GM12878 (cell line): Measurements from ENCODE around the gene NEAT1. TPM values are rescaled to one million over a fixed set of nuclear protein-coding genes. Genes with fewer than 3 reads are reported as not detected.

Source experiments
- ATAC-seq: fragments of 200-7000 bp; cut with Tn5 transposase; 3 replicates; pipeline ENCODE4 v1.9.1; 2020; ENCODE audit warnings: mild to moderate bottlenecking, moderate library complexity
- BruUV-seq: library from RNA; stranded (reverse); fragments of 400-500 nt; replicated peaks from 2 replicates; lab custom pipeline; 2021; lab: Mats Ljungman, UMichigan
- CTCF ChIA-PET: fragments of 300-600 bp; sonication (Branson Sonifier 250); formaldehyde crosslinking; extraction: SDS; loops from one replicate; lab custom pipeline; 2021; ENCODE audit warnings: inconsistent platforms; lab: Yijun Ruan, JAX
- POLR2A ChIA-PET: fragments of 350-600 bp; formaldehyde crosslinking; extraction: SDS; loops from one replicate; lab custom pipeline; 2021; ENCODE audit warnings: inconsistent platforms; lab: Charles Lee
- RAD21 ChIA-PET: fragments of 300-600 bp; sonication (Branson Sonifier 250); formaldehyde crosslinking; loops from one replicate; lab custom pipeline; 2023; ENCODE audit warnings: antibody characterized with exemption; ENCODE audit not compliant: unreplicated experiment; lab: Charles Lee
- SMC1A ChIA-PET: fragments of 300-600 bp; sonication (Branson Sonifier 250); formaldehyde crosslinking; loops from one replicate; lab custom pipeline; 2023; ENCODE audit not compliant: unreplicated experiment, uncharacterized antibody; lab: Charles Lee
- DNase-seq: peaks from one replicate; pipeline ENCODE4 v3.0.0-alpha.2; 2011; ENCODE audit warnings: low read depth, low spot score
- FAIRE-seq: peaks from 3 replicates; lab custom pipeline; 2011; peaks lifted over from hg19 to GRCh38; lab: Jason Lieb, UNC
- H2AFZ ChIP-seq: 2 replicates; pipeline ENCODE4 v1.6.0; 2011; ENCODE audit warnings: low read depth, low read length, control low read depth; ENCODE audit not compliant: control insufficient read depth
- H3K27ac ChIP-seq: 2 replicates; pipeline ENCODE4 v1.5.1; 2011; ENCODE audit warnings: control low read depth; ENCODE audit not compliant: control insufficient read depth, insufficient read depth
- H3K27me3 ChIP-seq, 2 experiments: replicated peaks in 1 of 2; 2 replicates each; pipeline versions ENCODE4 v1.6.0 to v1.6.1; 2011; ENCODE audit warnings: low read length in 1 of 2; ENCODE audit not compliant: control insufficient read depth in 2 of 2, insufficient read depth in 2 of 2
- H3K36me3 ChIP-seq, 2 experiments: 2 replicates each; pipeline ENCODE4 v1.5.1; 2011; ENCODE audit warnings: low read length in 1 of 2; ENCODE audit not compliant: control insufficient read depth in 2 of 2, insufficient read depth in 2 of 2
- H3K4me1 ChIP-seq: 2 replicates; pipeline ENCODE4 v1.6.1; 2011; ENCODE audit warnings: mild to moderate bottlenecking, low read length, moderate library complexity, mixed read lengths; ENCODE audit not compliant: control insufficient read depth, insufficient read depth
- H3K4me2 ChIP-seq: 2 replicates; pipeline ENCODE4 v1.6.0; 2011; ENCODE audit warnings: control low read depth; ENCODE audit not compliant: control insufficient read depth, insufficient read depth
- H3K4me3 ChIP-seq: fragments of 200-600 bp; sonication (generic); 2 replicates; pipeline ENCODE4 v1.5.1; 2016
- H3K79me2 ChIP-seq: 2 replicates; pipeline ENCODE4 v1.6.0; 2011; ENCODE audit warnings: low read length; ENCODE audit not compliant: control insufficient read depth, insufficient read depth
- H3K9ac ChIP-seq: 2 replicates; pipeline ENCODE4 v1.8.0; 2011; ENCODE audit warnings: low read length, control low read depth, mixed read lengths; ENCODE audit not compliant: control insufficient read depth, insufficient read depth
- H3K9me3 ChIP-seq: replicated peaks from 3 replicates; pipeline ENCODE4 v1.5.1; 2011; ENCODE audit warnings: mild to moderate bottlenecking, low read length; ENCODE audit not compliant: control insufficient read depth, insufficient read depth
- H4K20me1 ChIP-seq: 2 replicates; pipeline ENCODE4 v1.6.0; 2011; ENCODE audit not compliant: control insufficient read depth, insufficient read depth
- CEBPZ ChIP-seq: fragments of 150-350 bp; IDR thresholded peaks from 2 replicates; pipeline ENCODE4 v1.6.1; 2016; ENCODE audit warnings: low read depth, low read length
- CREM ChIP-seq: IDR thresholded peaks from 2 replicates; pipeline ENCODE4 v1.6.1; 2014; ENCODE audit warnings: antibody characterized with exemption, low read depth
- E2F4 ChIP-seq: IDR thresholded peaks from 2 replicates; pipeline ENCODE4 v1.6.1; 2012; ENCODE audit warnings: low read depth, low read length, improper control_type of control experiment
- EGR1 ChIP-seq, 2 experiments: IDR thresholded peaks; 1 replicate in 1 of 2; 2 replicates in 1 of 2; pipeline ENCODE4 v1.6.1; 2011 to 2012; ENCODE audit warnings: low read depth in 2 of 2, low read length in 2 of 2, borderline replicate concordance in 1 of 2, mild to moderate bottlenecking in 1 of 2, moderate library complexity in 1 of 2
- ELK1 ChIP-seq: IDR thresholded peaks from 2 replicates; pipeline ENCODE4 v1.6.1; 2012; ENCODE audit warnings: low read depth, low read length, improper control_type of control experiment
- FOXK2 ChIP-seq: fragments of 450-650 bp; IDR thresholded peaks from 2 replicates; pipeline ENCODE4 v1.6.1; 2017; ENCODE audit warnings: mild to moderate bottlenecking, moderate library complexity
- PAX5 ChIP-seq: IDR thresholded peaks from 2 replicates; pipeline ENCODE4 v1.6.1; 2011; ENCODE audit warnings: low read depth, low read length, borderline replicate concordance
- POLR2AphosphoS2 ChIP-seq: IDR thresholded peaks from 2 replicates; pipeline ENCODE4 v1.6.1; 2011; ENCODE audit warnings: low read depth, mild to moderate bottlenecking, low read length, improper control_type of control experiment, moderate library complexity
- RAD21 ChIP-seq: IDR thresholded peaks from 2 replicates; pipeline ENCODE4 v1.6.1; 2011; ENCODE audit warnings: mild to moderate bottlenecking, low read depth, low read length, moderate library complexity; ENCODE audit not compliant: insufficient read depth
- RELB ChIP-seq: fragments of 450-650 bp; IDR thresholded peaks from 2 replicates; pipeline ENCODE4 v1.6.1; 2017; ENCODE audit warnings: low read depth, mild to moderate bottlenecking, moderate library complexity
- SIX5 ChIP-seq: IDR thresholded peaks from 2 replicates; pipeline ENCODE4 v1.6.1; 2011; ENCODE audit warnings: mild to moderate bottlenecking, low read depth, low read length, moderate library complexity; ENCODE audit not compliant: severe bottlenecking
- TBL1XR1 ChIP-seq: IDR thresholded peaks from 2 replicates; pipeline ENCODE4 v1.6.1; 2012; ENCODE audit warnings: low read depth, low read length, improper control_type of control experiment
- USF1 ChIP-seq: IDR thresholded peaks from 2 replicates; pipeline ENCODE4 v1.6.1; 2011; ENCODE audit warnings: borderline replicate concordance, low read depth, mild to moderate bottlenecking, moderate library complexity, mixed read lengths, low read length; ENCODE audit not compliant: insufficient read depth; ENCODE audit errors: extremely low read length
- ZNF207 ChIP-seq: fragments of 450-650 bp; IDR thresholded peaks from 2 replicates; pipeline ENCODE4 v1.6.1; 2014; ENCODE audit warnings: antibody characterized with exemption, mild to moderate bottlenecking, borderline replicate concordance
- WGBS: methylation state at CpG from one replicate; pipeline ENCODE4 v1.1.6; 2016; ENCODE audit warnings: low lambda C conversion rate; ENCODE audit not compliant: insufficient replicate concordance, insufficient coverage; ENCODE audit errors: missing lambda C conversion rate; 5-methylcytosine and 5-hydroxymethylcytosine counted together
- in situ Hi-C: fragments of 300-500 bp; cut with MboI; formaldehyde crosslinking; loops from 9 replicates; pipeline ENCODE4 v1.14.3; 2018; ENCODE audit warnings: mixed read lengths
- intact Hi-C: fragments of 100-400 bp; cut with micrococcal nuclease; formaldehyde crosslinking; loops from one replicate; pipeline ENCODE4 v1.14.2; 2022; ENCODE audit not compliant: unreplicated experiment
- polyA plus RNA-seq, 11 experiments: library from polyadenylated mRNA; depleted of rRNA in 4 of 11; unstranded in 6 of 11; stranded (reverse) in 5 of 11; fragments of >200 nt; fragmentation: Nextera tagmentation in 4 of 11; fragmentation: Illumina TruSeq in 1 of 11; extraction: Ambion mirVana in 4 of 11; extraction: Trizol in 1 of 11; gene quantifications; 1 replicate in 1 of 11; 2 replicates in 10 of 11; pipeline versions ENCODE4 v1.2.1 to v1.2.3, GENCODE V29; 2011 to 2016; ENCODE audit warnings: inconsistent platforms in 2 of 11, missing spikeins in 2 of 11, low read depth in 1 of 11
- total RNA-seq, 4 experiments: library from RNA; depleted of rRNA in 3 of 4; stranded (reverse); fragments of >200 nt in 3 of 4; fragmentation: Illumina TruSeq in 1 of 4; extraction: Trizol in 1 of 4; gene quantifications; 2 replicates each; pipeline versions ENCODE4 v1.2.1 to v1.2.3, GENCODE V29; 2013 to 2021

NEAT1 gene
- total and polyA plus RNA-seq, 10 of the 15 experiments (the other 5 are each of a cell fraction or from before 2014, with no cell fraction given) = 13.6 to 328 (median 69.4) TPM

- H3K4me1 ChIP-seq = peaks cover 21% of the 10 kb centered on the region
- ChIA-PET RAD21 (interaction anchor here (1.1 kb wide), 1 partner anchor 20 kb away, joined by 5 read pairs; no protein-coding TSS in a partner anchor), SMC1A (interaction anchor here (0.9 to 1.6 kb wide), 3 partner anchors 16 to 33 kb away, joined by 3 to 5 read pairs (median 4); no protein-coding TSS in a partner anchor), CTCF (interaction anchor here (1.1 to 1.4 kb wide), 2 partner anchors 20 kb away, joined by 3 to 9 read pairs; no protein-coding TSS in a partner anchor), POLR2A (interaction anchor here (1.1 kb wide), 1 partner anchor 33 kb away, joined by 3 read pairs; no protein-coding TSS in a partner anchor)
- H3K36me3 ChIP-seq = peaks cover 0 to 4% of the 10 kb centered on the region in 2 experiments; a peak in 2 of 4 replicates
- TF ChIP-seq ELK1 (no peak), SIX5 (no peak), PAX5 (no peak), CREM (no peak), E2F4 (no peak), CEBPZ (no peak), ZNF207 (no peak), USF1 (no peak), RAD21 (no peak), POLR2AphosphoS2 (0 out of 2 replicates have a peak, but pooled peaks have one; percentile 67), FOXK2 (no peak), TBL1XR1 (no peak), RELB (no peak), EGR1 (IDR thresholded peaks at IDR 0.05; ENCODE audit: borderline replicate concordance in 1 of 2, low read depth in 2 of 2, low read length in 2 of 2) (0 out of 3 replicates have a peak, but pooled peaks of 1 of the 2 experiments have one; percentile 13)
- H3K4me2 ChIP-seq = no peak overlapping the region
- no peak overlapping the region for H2AFZ ChIP-seq
- FAIRE-seq (no peak), DNase-seq (no peak), ATAC-seq (peak; percentile 38)
- no peaks in the 10 kb centered on the region for H3K27me3 ChIP-seq
- intact Hi-C loops (no loop called here), in situ Hi-C loops (no loop called here)
- H3K79me2 ChIP-seq = peaks cover 6% of the 10 kb centered on the region
- WGBS = 77% methylated on average over 3 of the region's 3 CpGs
- no peaks in the 10 kb centered on the region for H3K9me3 ChIP-seq
- BruUV-seq = no TSS peak
- no peak overlapping the region for H3K9ac ChIP-seq
- 0 out of 2 replicates have a peak overlapping the region, but pooled peaks have one; percentile 8 for H3K27ac ChIP-seq
- H3K4me3 ChIP-seq = no peak overlapping the region
- H4K20me1 ChIP-seq = no peaks in the 10 kb centered on the region
Measured at GRCh38 chr11:65448418-65449105, 26.0 kb downstream of the NEAT1 start.
